Measurements from ENCODE around the gene ZFAND6.
"Not testable (repeated sequence)": the region's sequence is repeated elsewhere in the genome, so short reads cannot be mapped to it uniquely, and the experiment has no call there.

DNA sequence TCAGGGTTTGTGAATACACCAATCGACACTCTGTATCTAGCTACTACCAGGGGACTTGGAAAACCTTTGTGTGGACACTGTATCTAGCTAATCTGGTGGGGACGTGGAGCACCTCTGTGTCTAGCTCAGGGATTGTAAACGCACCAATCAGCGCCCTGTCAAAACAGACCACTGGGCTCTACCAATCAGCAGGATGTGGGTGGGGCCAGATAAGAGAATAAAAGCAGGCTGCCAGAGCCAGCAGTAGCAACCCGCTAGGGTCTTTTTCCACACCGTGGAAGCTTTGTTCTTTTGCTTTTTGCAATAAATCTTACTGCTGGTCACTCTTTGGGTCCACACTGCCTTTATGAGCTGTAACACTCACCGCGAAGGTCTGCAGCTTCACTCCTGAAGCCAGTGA lies 42.3 kb upstream of the ZFAND6 start:
- TF ChIP-seq, protein P1, sequence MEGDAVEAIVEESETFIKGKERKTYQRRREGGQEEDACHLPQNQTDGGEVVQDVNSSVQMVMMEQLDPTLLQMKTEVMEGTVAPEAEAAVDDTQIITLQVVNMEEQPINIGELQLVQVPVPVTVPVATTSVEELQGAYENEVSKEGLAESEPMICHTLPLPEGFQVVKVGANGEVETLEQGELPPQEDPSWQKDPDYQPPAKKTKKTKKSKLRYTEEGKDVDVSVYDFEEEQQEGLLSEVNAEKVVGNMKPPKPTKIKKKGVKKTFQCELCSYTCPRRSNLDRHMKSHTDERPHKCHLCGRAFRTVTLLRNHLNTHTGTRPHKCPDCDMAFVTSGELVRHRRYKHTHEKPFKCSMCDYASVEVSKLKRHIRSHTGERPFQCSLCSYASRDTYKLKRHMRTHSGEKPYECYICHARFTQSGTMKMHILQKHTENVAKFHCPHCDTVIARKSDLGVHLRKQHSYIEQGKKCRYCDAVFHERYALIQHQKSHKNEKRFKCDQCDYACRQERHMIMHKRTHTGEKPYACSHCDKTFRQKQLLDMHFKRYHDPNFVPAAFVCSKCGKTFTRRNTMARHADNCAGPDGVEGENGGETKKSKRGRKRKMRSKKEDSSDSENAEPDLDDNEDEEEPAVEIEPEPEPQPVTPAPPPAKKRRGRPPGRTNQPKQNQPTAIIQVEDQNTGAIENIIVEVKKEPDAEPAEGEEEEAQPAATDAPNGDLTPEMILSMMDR (IDR thresholded peaks at IDR 0.05), result not testable (repeated sequence)
- not testable (repeated sequence) for TF ChIP-seq POLR2A, EP300 (IDR thresholded peaks at IDR 0.05)

Measured in ovary (tissue), 3 donors.